ENCODE results near the gene APLNR.

GRCh38 chr11:57241353-57241972 is 4.4 kb upstream of the APLNR start:
- TF ChIP-seq EZH2phosphoT487 (IDR thresholded peaks at IDR 0.05; ENCODE audit: low read depth) (no peak), CTCF (IDR thresholded peaks at IDR 0.05; ENCODE audit: low read depth, low read length) (no peak)

Data from OCI-LY3 (cell line).